Progenitor cell of endocrine pancreas (in vitro differentiated cells): Measurements from ENCODE around the gene RIMKLA. TPM values are rescaled to one million over a fixed set of nuclear protein-coding genes. Genes with fewer than 3 reads are reported as not detected.

Source experiments
- DNase-seq: peaks from one replicate; pipeline ENCODE4 v3.0.0; 2021; ENCODE audit warnings: low spot score; ENCODE audit not compliant: unreplicated experiment
- H3K27ac Mint-ChIP-seq: 2 replicates; pipeline ENCODE4 v1.8.0; 2021; ENCODE audit warnings: mild to moderate bottlenecking, moderate library complexity, mixed read lengths
- H3K27me3 Mint-ChIP-seq: 2 replicates; pipeline ENCODE4 v1.8.0; 2021; ENCODE audit warnings: mixed read lengths
- H3K36me3 Mint-ChIP-seq: 2 replicates; pipeline ENCODE4 v1.8.0; 2022; ENCODE audit warnings: mixed read lengths; ENCODE audit not compliant: insufficient read depth
- H3K4me1 Mint-ChIP-seq: 2 replicates; pipeline ENCODE4 v1.8.0; 2021; ENCODE audit warnings: low read depth, mixed read lengths
- H3K4me3 Mint-ChIP-seq: 2 replicates; pipeline ENCODE4 v1.8.0; 2021; ENCODE audit warnings: low read depth, mild to moderate bottlenecking, moderate library complexity, mixed read lengths
- H3K9me3 Mint-ChIP-seq: 2 replicates; pipeline ENCODE4 v1.8.0; 2021; ENCODE audit warnings: low read depth, mixed read lengths
- total RNA-seq: library from RNA; stranded (reverse); gene quantifications from 2 replicates; pipeline ENCODE4 v1.2.1, GENCODE V29; 2021
- TF ChIP-seq, protein P1 (sequence below): fragments of 200-600 bp; sonication (generic); IDR thresholded peaks from one replicate; pipeline ENCODE4 v1.5.0; 2021; ENCODE audit warnings: antibody characterized with exemption, mild to moderate bottlenecking; ENCODE audit not compliant: unreplicated experiment

RIMKLA gene
- total RNA-seq, 1 donor from 2014 or later = 3.9 TPM

- Mint-ChIP-seq H3K9me3 (no peaks in the 10 kb centered on the region), H3K4me3 (no peak overlapping the region), H3K36me3 (no peaks in the 10 kb centered on the region), H3K27me3 (peaks cover 5% of the 10 kb centered on the region), H3K4me1 (peaks cover 1% of the 10 kb centered on the region), H3K27ac (no peak overlapping the region)
- TF ChIP-seq, protein P1, sequence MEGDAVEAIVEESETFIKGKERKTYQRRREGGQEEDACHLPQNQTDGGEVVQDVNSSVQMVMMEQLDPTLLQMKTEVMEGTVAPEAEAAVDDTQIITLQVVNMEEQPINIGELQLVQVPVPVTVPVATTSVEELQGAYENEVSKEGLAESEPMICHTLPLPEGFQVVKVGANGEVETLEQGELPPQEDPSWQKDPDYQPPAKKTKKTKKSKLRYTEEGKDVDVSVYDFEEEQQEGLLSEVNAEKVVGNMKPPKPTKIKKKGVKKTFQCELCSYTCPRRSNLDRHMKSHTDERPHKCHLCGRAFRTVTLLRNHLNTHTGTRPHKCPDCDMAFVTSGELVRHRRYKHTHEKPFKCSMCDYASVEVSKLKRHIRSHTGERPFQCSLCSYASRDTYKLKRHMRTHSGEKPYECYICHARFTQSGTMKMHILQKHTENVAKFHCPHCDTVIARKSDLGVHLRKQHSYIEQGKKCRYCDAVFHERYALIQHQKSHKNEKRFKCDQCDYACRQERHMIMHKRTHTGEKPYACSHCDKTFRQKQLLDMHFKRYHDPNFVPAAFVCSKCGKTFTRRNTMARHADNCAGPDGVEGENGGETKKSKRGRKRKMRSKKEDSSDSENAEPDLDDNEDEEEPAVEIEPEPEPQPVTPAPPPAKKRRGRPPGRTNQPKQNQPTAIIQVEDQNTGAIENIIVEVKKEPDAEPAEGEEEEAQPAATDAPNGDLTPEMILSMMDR = no peak
- no peak for DNase-seq
These were observed 40.5 kb downstream of the RIMKLA start for GRCh38 chr1:42420911-42421585.

DNA sequence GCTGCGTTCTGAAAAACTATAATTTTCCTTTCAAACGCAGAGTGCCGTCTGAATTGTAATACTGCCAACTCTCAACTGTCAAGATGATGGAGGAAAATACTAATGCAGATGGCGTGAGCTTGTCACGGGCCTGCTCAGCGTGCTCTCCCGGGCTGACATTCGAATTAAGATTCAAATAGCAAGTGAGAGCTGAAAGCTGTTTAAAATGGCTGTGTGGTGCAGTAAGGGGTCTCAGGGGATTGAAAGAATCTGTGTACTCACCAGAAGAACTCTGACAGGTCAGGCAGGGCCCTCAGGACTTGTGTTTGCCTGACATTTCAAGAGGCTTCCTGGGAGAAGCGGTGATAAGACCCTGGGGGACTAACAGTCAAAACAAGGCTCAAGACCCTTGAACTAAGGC is 42.1 kb downstream of the RIMKLA start:
- no peaks in the 10 kb centered on the region for H3K36me3 Mint-ChIP-seq
- no peak for DNase-seq
- no peaks in the 10 kb centered on the region for H3K9me3 Mint-ChIP-seq
- peaks cover 5% of the 10 kb centered on the region for H3K27me3 Mint-ChIP-seq
- no peak overlapping the region for H3K27ac Mint-ChIP-seq
- TF ChIP-seq, protein P1 = no peak
- H3K4me1 Mint-ChIP-seq = peaks cover 1% of the 10 kb centered on the region
- no peak overlapping the region for H3K4me3 Mint-ChIP-seq

GRCh38 chr1:42423681-42424080 is 43.1 kb downstream of the RIMKLA start:
- H3K27me3 Mint-ChIP-seq = peaks cover 5% of the 10 kb centered on the region
- H3K9me3 Mint-ChIP-seq = no peaks in the 10 kb centered on the region
- no peaks in the 10 kb centered on the region for H3K36me3 Mint-ChIP-seq
- TF ChIP-seq, protein P1 = no peak
- no peak overlapping the region for H3K4me3 Mint-ChIP-seq
- no peak overlapping the region for H3K27ac Mint-ChIP-seq
- DNase-seq = no peak
- peaks cover 1% of the 10 kb centered on the region for H3K4me1 Mint-ChIP-seq

- H3K27me3 Mint-ChIP-seq = peaks cover 5% of the 10 kb centered on the region
- TF ChIP-seq, protein P1 = no peak
- H3K36me3 Mint-ChIP-seq = no peaks in the 10 kb centered on the region
- DNase-seq = no peak
- no peaks in the 10 kb centered on the region for H3K9me3 Mint-ChIP-seq
- no peak overlapping the region for H3K27ac Mint-ChIP-seq
- peaks cover 1% of the 10 kb centered on the region for H3K4me1 Mint-ChIP-seq
- H3K4me3 Mint-ChIP-seq = no peak overlapping the region
These were observed 43.6 kb downstream of the RIMKLA start for GRCh38 chr1:42424201-42424600.

DNA sequence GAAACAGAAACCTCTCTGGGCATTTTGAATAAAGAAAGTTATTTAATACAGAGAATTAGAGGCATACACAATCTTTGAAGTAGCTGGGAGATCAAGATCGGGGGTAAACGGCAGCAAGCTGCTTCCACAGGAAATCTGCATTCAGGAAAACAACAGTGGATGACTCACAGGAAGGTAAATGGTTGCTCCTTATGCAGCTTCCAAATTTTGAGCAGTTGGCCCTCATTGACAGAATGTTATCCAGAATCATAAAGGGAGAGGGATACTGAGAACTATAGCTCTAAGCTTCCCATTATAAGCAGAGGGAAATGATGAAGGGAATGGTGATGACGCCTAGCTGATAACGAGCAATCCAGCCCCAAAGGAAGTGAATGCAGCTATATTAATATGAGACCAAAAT is 46.6 kb downstream of the RIMKLA start:
- H3K27ac Mint-ChIP-seq = no peak overlapping the region
- no peak overlapping the region for H3K4me3 Mint-ChIP-seq
- TF ChIP-seq, protein P1 = no peak

More for the DNA sequence above, 46.6 kb downstream of the RIMKLA start:
- Mint-ChIP-seq H3K4me1 (peaks cover 12% of the 10 kb centered on the region), H3K27me3 (no peaks in the 10 kb centered on the region), H3K9me3 (no peaks in the 10 kb centered on the region), H3K36me3 (no peaks in the 10 kb centered on the region)
- no peak for DNase-seq
